CD4-positive, alpha-beta T cell treated with Interferon gamma for 1 hour (primary cell): ENCODE results near the gene MBP.

Source experiments
- DNase-seq: peaks from one replicate; pipeline ENCODE4 v3.0.0-alpha.2; 2020

MBP gene

GRCh38 chr18:77131652-77132368 lies 773 bp downstream of the MBP start:
- DNase-seq, result peak; percentile 50

- DNase-seq, result peak; percentile 70
Measured at GRCh38 chr18:77131100-77131651, 1.4 kb downstream of the MBP start.

GRCh38 chr18:77130229-77131099 lies 2.1 kb downstream of the MBP start:
- DNase-seq, result no peak

- DNase-seq, result no peak
Measured at GRCh38 chr18:77129150-77129551, 3.4 kb downstream of the MBP start.

- DNase-seq, result peak; percentile 65
Measured at GRCh38 chr18:77127769-77128671, 4.6 kb downstream of the MBP start.

GRCh38 chr18:77124452-77124922 lies 8.1 kb downstream of the MBP start:
- peak; percentile 43 for DNase-seq

- DNase-seq, result no peak
Measured at GRCh38 chr18:77123320-77124231, 9.0 kb downstream of the MBP start.

GRCh38 chr18:77121523-77121922 lies 11.1 kb downstream of the MBP start:
- no peak for DNase-seq

- DNase-seq, result no peak
Measured at GRCh38 chr18:77119851-77120491, 12.6 kb downstream of the MBP start.

GRCh38 chr18:77119101-77119850 lies 13.3 kb downstream of the MBP start:
- DNase-seq, result no peak

GRCh38 chr18:77118256-77119090 lies 14.1 kb downstream of the MBP start:
- no peak for DNase-seq

- no peak for DNase-seq
Measured at GRCh38 chr18:77116201-77117080, 16.1 kb downstream of the MBP start.

- DNase-seq, result no peak
Measured at GRCh38 chr18:77115192-77115953, 17.2 kb downstream of the MBP start.

GRCh38 chr18:77114415-77115191 lies 18.0 kb downstream of the MBP start:
- peak; percentile 85 for DNase-seq

GRCh38 chr18:77114152-77114414 lies 18.5 kb downstream of the MBP start:
- no peak for DNase-seq

GRCh38 chr18:77113361-77114151 lies 19.0 kb downstream of the MBP start:
- no peak for DNase-seq
